HG02852 (cell line): ENCODE results near the gene CORO2B.
"Not testable (repeated sequence)": the region's sequence is repeated elsewhere in the genome, so short reads cannot be mapped to it uniquely, and the experiment has no call there.

Experiments used
- ATAC-seq: cut with Tn5 transposase; IDR thresholded peaks from one replicate; pipeline ENCODE4 v1.9.1; 2021; ENCODE audit warnings: mild to moderate bottlenecking, moderate library complexity; ENCODE audit not compliant: unreplicated experiment

Gene CORO2B

DNA sequence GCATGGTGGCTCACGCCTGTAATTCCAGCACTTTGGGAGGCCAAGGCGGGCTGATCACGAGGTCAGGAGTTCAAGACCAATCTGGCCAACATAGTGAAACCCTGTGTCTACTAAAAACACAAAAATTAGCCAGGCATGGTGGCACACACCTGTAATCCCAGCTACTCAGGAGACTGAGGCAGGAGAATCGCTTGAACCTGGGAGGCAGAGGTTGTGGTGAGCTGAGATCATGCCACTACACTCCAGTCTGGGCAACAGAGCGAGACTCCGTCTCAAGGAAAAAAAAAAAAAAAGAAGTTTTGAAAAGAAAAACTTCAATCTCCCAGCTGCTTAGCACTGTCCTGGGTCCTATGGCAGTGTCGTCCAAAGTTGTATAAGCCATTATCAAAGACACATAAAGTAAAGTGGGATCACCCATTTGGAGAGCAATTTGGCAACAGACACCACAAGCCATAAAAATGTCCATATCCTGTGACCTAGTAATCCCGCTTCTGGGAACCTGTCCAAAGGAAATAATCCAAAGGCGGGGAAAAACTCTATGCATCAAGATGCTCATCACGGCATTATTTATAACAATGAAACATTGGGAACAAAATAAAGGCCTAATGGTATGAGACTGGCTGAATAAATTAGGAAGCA is 26.2 kb downstream of the CORO2B start:
- ATAC-seq = not testable (repeated sequence)

DNA sequence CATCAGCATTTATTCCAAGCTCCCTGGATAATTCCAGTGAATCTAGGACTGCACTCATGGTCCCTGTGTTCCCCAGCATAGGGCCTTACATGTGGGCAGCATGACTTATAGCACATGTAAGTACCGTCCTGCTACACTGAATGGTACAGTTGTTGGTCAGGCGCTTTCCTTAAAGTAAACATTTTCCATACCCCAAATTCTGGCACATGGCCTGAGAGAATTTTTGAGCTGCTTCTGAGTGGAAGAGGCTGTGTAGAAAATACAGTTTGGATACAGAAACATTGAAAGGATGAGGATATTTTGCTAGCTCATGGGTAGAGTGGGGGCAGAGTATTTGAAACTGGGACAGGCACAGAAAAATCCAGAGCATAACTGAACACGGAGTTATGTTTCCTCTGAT is 27.6 kb downstream of the CORO2B start:
- no peak for ATAC-seq

DNA sequence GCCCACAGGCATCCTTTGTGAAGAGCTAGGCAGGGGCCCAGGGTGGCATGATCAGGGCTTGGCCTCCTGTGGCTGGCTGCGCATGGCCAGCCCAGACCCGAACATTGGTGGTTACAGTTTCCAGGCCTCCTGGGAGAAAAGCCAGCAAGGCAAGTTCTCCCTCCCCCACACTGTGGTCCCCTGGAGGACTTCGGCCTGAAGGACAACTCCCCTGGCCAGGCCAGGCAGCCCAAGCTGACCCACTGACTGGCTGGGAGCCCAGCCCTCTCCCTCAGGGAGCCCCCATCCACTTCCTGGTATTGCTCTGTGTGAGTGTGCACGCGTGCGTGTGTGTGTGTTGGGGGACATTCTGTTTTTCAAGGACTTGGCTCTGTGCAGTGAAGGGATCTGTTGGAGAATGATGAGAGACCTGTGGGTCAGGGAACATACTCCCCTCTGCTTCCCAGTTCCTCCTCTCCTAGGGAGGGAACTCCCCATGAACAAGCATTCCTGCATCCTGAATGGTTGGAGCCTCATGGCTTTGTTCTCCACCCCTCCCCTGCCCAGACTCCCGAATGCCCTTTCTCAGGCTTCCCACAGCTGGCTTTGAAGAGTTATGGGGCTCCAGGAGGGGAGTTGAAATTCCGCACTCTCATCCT is 29.5 kb downstream of the CORO2B start:
- no peak for ATAC-seq

DNA sequence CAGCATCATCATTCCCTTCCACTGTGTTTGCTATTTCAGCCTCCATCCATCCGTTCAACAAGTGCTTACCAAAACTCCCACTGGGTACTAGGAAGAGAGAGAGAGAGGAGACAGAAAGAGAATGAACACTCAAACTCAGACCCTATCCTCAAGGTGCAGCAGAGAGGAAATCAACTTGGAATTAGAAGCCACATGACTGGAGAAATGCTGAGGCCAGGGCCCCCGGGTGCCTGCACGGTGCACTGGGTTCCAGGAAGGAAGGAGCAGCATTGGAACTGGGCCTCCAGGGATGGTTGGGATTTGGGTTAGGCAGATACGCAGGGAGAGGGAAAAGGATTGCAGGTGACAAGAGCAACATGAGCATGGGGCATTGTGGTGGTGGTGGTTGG is 30.0 kb downstream of the CORO2B start:
- no peak for ATAC-seq

- no peak for ATAC-seq
Measured at GRCh38 chr15:68609629-68610028, 30.8 kb downstream of the CORO2B start.

DNA sequence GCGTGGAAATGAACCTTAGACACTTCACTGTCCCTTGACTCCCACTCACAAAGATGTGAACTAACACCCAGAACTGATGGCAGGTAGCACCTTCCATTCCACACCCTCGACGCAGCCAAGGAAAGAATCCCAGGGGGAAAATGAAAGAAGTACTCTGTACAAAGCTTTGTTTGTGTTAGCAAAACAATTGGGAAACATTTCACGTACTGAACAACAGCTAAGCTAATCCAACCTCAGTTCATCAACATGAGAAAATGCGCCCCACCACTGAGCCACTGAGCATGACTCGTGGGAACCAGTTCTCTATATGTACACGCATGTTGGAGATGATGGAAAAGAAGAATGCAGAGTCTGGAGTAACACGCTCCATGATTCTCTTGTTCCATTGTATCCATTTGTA is 32.0 kb downstream of the CORO2B start:
- no peak for ATAC-seq

DNA sequence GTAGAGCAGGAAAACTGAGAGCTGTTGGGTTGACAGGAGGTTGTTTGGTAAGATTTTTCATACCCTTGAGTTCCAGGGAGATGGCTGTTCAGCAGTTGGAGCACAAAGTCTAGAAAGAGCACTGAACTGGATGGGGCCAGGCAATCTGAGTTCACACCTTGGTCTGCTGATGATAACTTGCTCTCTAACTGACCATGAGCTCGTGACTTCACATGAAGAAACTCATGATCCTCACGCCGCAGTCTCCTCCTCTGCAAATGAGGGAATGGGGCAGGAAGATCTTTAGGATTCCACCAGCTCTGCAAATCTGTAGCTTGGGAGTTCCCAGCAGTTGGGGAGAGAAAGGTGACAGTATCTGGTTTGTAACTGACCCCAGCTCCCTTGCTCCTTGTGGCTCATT is 33.7 kb downstream of the CORO2B start:
- ATAC-seq = no peak

GRCh38 chr15:68612979-68613740 is 34.4 kb downstream of the CORO2B start:
- ATAC-seq = no peak

- ATAC-seq = no peak
Measured at GRCh38 chr15:68614286-68615035, 35.7 kb downstream of the CORO2B start.

- ATAC-seq = no peak
Measured at GRCh38 chr15:68615301-68615700, 36.5 kb downstream of the CORO2B start.

DNA sequence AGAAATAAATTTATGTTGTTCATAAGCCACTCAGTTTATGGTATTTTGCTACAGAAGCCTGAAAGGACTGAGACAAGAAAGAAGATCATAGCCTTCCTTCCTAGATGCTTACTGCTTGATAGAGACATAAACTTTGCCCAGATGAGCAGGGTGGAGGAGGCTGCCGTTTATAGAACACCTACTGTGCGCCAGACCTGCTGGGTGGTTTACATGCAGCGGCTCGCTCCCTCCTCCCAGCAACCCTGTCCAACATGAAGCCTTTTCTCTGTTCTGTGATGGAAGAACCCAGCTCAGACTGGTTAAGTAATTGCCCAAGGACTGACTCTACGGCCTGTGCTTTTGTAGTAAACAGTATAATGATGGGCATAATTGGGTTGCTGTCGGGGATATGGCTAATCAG is 37.0 kb downstream of the CORO2B start:
- ATAC-seq = no peak

GRCh38 chr15:68616397-68616796 is 37.6 kb downstream of the CORO2B start:
- ATAC-seq = no peak

- no peak for ATAC-seq
Measured at GRCh38 chr15:68617001-68617400, 38.2 kb downstream of the CORO2B start.

DNA sequence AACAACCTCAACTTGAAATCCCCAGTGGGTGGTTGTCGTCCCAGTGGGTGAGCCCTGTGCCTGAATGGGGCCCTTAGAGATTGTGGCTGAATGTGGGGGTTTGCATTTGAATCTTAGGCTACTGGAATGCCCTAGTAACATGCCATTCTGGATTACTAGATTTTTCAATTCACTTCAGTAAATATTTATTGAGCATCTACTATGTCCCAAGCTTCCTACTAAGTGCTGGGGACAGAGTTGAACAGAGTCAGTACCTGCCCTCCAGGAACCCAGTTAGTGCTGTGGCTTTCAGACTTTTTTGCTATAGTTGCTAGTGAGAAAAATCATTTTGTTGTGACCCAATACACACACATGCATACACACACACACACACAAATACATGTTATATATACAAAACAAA is 39.0 kb downstream of the CORO2B start:
- ATAC-seq = no peak

DNA sequence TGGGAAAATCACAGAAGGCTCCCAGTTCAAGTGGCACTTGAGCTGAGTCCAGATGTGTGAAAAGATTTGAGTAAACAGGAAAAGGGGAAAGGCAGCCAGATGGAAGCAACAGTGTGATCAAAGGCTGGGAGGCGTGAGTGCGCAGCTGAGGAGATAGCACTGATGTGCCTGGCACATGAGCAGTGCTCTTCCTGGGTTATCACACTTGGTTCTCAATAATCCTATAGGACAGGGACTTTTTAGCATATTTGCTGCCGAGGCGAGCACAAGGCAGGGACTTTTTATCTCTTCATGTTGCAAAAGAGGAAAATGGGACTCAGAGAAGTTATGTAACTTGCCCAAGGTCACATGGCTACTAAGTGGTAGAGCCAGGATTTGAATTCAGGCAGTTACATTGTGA is 39.6 kb downstream of the CORO2B start:
- ATAC-seq = no peak

- no peak for ATAC-seq
Measured at GRCh38 chr15:68618908-68619698, 40.3 kb downstream of the CORO2B start.

GRCh38 chr15:68620721-68621527 is 42.1 kb downstream of the CORO2B start:
- ATAC-seq = no peak

- no peak for ATAC-seq
Measured at GRCh38 chr15:68621535-68621934, 42.7 kb downstream of the CORO2B start.

DNA sequence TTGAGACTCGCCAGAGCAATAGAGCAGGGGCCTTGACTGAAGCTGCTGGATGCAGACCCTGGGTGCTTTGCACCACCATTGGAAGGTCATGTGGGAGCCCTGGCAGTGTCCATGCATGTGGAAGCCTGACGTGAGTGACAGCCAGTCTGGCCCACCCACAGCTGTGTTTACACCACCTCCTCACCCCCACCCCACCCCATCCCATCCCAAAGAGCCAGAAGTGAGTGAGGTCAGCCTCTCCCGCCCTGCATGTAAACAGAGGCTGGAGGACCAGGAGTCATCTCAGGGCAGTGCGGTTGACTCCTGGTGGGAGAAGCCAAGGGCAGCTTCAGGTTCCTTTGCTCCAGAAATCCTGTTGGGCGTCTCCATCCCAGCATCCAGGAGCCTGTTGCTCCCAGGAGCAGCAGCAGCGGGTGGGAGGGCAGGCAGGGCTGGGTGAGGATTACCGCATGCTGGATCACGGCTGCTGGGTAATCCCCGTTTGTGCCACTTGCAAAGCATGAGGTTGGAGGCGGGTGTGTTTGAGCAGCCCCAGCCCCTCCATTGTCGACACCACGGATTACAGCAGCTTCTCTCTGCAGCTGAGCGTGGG is 44.6 kb downstream of the CORO2B start:
- ATAC-seq = no peak
